SH-SY5Y (cell line): Measurements from ENCODE around the gene TOMM70.

Source experiments
- GATA2 ChIP-seq: IDR thresholded peaks from 2 replicates; pipeline ENCODE4 v1.6.1; 2011; ENCODE audit warnings: mild to moderate bottlenecking, low read depth, low read length
- GATA3 ChIP-seq: IDR thresholded peaks from 2 replicates; pipeline ENCODE4 v1.6.1; 2011; ENCODE audit warnings: low read depth, mild to moderate bottlenecking, low read length, moderate library complexity

Gene TOMM70

GRCh38 chr3:100331660-100332059 lies 69.2 kb downstream of the TOMM70 start:
- TF ChIP-seq GATA3 (no peak), GATA2 (no peak)

GRCh38 chr3:100330651-100331050 lies 70.2 kb downstream of the TOMM70 start:
- TF ChIP-seq GATA2 = no peak
- no peak for TF ChIP-seq GATA3

DNA sequence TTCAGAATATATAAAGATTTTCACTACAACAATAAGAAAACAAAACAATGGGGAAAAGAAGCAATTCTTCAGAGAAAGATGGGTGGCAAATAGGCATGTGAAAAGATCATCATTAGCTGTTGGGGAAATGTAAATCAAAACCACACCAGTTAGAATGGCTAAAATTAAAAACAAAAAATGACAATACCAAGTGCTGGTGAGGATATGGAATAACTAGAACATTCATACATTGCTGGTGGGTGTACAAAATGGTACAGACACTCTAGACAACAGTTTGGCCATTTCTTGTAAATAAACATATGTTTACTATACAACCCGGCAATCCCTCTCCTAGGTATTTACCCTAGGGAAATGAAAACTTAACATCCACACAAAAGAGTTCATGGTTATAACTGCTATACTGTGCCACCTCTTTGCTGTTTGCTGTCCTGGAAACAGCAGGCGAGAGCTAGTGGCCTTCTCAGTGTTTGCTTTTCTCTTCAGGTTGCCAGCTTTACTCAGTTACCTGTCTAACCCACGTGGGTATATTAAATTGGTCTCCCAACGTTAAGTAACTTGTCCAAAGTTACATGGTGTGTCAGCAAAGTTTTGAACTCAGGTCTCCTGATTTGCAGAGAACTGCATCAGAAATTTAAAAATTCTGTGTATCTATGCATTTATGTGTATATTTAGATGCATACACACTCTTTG lies 70.9 kb downstream of the TOMM70 start:
- TF ChIP-seq GATA2 (no peak), GATA3 (no peak)

DNA sequence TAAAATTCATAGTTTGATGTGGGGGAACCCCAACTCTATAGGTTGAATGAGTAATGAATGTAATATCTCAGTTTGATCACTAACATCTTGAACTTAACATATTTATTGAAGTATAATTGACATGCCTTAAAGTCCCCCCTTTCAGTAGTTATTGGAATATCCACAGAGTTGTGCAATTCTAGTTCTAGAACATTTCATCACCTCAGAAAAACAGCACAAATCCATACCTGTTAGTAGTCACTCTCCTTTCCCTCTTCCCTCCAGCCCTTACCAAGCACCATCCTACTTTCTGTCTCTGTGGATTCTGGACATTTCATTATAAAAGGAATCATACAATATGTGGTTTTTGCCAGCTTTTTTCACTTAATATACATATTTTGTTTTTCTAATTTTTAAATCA lies 75.1 kb downstream of the TOMM70 start:
- TF ChIP-seq GATA2 (no peak), GATA3 (no peak)

- TF ChIP-seq GATA3 (no peak), GATA2 (no peak)
Observed at GRCh38 chr3:100324044-100324443, 76.8 kb downstream of the TOMM70 start.

- TF ChIP-seq GATA3 = no peak
- no peak for TF ChIP-seq GATA2
Observed at GRCh38 chr3:100319951-100320350, 80.9 kb downstream of the TOMM70 start.

DNA sequence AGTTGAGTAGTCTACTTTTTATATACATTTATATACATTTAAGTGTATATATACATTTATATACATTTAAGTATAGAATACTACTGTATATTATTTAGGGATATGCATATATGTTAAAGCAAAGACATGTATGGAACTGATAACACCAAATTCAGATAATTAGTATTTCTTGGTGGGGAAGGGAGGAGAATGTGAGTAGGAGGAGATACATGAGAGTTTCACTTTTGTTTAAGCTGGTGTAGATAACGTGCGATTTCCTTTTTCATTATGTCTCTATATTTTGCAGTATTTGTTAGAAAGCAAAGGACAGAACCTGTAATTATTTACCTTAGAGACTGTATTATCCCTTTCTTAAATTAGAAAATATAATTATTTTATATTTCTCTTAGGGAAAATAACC lies 83.0 kb downstream of the TOMM70 start:
- TF ChIP-seq GATA3 = no peak
- no peak for TF ChIP-seq GATA2

DNA sequence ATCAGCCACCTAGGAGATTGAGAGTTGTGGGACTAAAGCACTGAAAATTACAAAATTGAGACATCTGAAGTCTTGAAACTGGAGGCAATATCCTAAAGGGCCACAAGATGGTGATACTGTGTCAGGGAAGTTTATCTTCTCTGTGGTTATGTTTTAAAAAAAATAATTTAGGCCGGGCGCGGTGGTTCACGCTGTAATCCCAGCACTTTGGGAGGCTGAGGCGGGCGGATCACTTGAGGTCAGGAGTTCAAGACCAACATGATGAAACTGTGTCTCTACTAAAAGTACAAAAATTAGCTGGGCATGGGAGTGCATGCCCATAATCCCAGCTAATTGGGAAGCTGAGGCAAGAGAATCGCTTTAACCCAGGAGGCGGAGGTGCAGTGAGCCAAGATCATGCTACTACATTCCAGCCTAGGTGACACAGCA lies 84.2 kb downstream of the TOMM70 start:
- TF ChIP-seq GATA3 = no peak
- TF ChIP-seq GATA2 = no peak
